ENCODE data around the gene PSTPIP1. TPM values are rescaled to one million over a fixed set of nuclear protein-coding genes. Genes with fewer than 3 reads are reported as not detected.

Gene PSTPIP1
- total and polyA plus RNA-seq, 2 of the 8 experiments (the other 6 are each of a cell fraction or from before 2014, with no cell fraction given), result 1.6 to 1.8 TPM

GRCh38 chr15:77019521-77020331, 24.8 kb downstream of the PSTPIP1 start:
- Histone ChIP-seq H2BK15ac (ENCODE audit: low read length) (no peak overlapping the region), H3K9me3 (ENCODE audit: insufficient read depth in 2 of 2, low read depth in 1 of 2, low read length in 1 of 2) (no peaks in the 10 kb centered on the region), H3K79me1 (ENCODE audit: low read depth, low read length) (no peaks in the 10 kb centered on the region), H3K4me3 (ENCODE audit: extremely low read depth in 1 of 4, insufficient read depth in 2 of 4, low read depth in 3 of 4, low read length in 4 of 4) (no peak overlapping the region), H2AFZ (ENCODE audit: low read length) (no peak overlapping the region), H3K23me2 (ENCODE audit: low read depth, low read length) (no peaks in the 10 kb centered on the region), H2BK12ac (ENCODE audit: low read depth, low read length) (no peak overlapping the region), H3K4me2 (ENCODE audit: insufficient read depth in 1 of 2, low read depth in 2 of 2, low read length in 2 of 2) (no peak overlapping the region), H3K9ac (replicated peaks in 1 of 4; ENCODE audit: extremely low read depth in 1 of 4, low read depth in 3 of 4, low read length in 3 of 4) (no peak overlapping the region), H3K56ac (replicated peaks; ENCODE audit: insufficient read length, low read depth, low read length) (no peak overlapping the region), H3K4me1 (replicated peaks in 1 of 4; ENCODE audit: control insufficient read depth in 3 of 4, insufficient read depth in 4 of 4, low read length in 3 of 4) (peaks cover 0 to 4% (median 0%) of the 10 kb centered on the region in 4 experiments; a peak in 2 of 7 replicates), H4K20me1 (replicated peaks in 1 of 2; ENCODE audit: control insufficient read depth in 1 of 2, insufficient read depth in 2 of 2, low read length in 2 of 2) (no peaks in the 10 kb centered on the region), H2BK20ac (ENCODE audit: low read length) (no peak overlapping the region), H3K18ac (ENCODE audit: extremely low read depth, low read length) (no peak overlapping the region), H3K4ac (replicated peaks; ENCODE audit: insufficient read length, low read depth, low read length) (no peak overlapping the region), H3K79me2 (ENCODE audit: control insufficient read depth in 1 of 2, insufficient read depth in 2 of 2, low read length in 2 of 2) (no peaks in the 10 kb centered on the region), H2AK5ac (ENCODE audit: low read depth, low read length) (no peak overlapping the region), H4K91ac (replicated peaks; ENCODE audit: insufficient read length, low read length) (no peak overlapping the region), H4K8ac (ENCODE audit: extremely low read depth, insufficient read depth, low read length) (no peak overlapping the region; the same call in 1 of the 2 replicates), H2BK5ac (ENCODE audit: low read depth, low read length) (no peak overlapping the region), H4K5ac (ENCODE audit: insufficient read length, low read depth, low read length) (no peak overlapping the region), H3K36me3 (ENCODE audit: control insufficient read depth in 2 of 4, insufficient read depth in 4 of 4, low read length in 3 of 4) (no peaks in the 10 kb centered on the region), H3K27me3 (replicated peaks in 1 of 4; ENCODE audit: control insufficient read depth in 3 of 4, extremely low read depth in 1 of 4, insufficient read depth in 3 of 4, low read length in 3 of 4) (no peaks in the 10 kb centered on the region), H2BK120ac (replicated peaks; ENCODE audit: low read depth, low read length) (no peak overlapping the region), H3K14ac (ENCODE audit: insufficient read length) (no peak overlapping the region), H3K27ac (ENCODE audit: low read depth, low read length) (no peak overlapping the region), H3K23ac (ENCODE audit: insufficient read length) (no peak overlapping the region)
- DNase-seq (ENCODE audit: low read depth in 1 of 2, low spot score in 2 of 2) (no peak), FAIRE-seq (no peak)
- TF ChIP-seq NRF1 (IDR thresholded peaks at IDR 0.05; ENCODE audit: low read depth, low read length) (no peak), RBBP5 (IDR thresholded peaks at IDR 0.05; ENCODE audit: borderline replicate concordance, low read depth, low read length) (no peak), RAD21 (IDR thresholded peaks at IDR 0.05 in 1 of 2, conservative IDR thresholded peaks at IDR 0.05 in 1 of 2; ENCODE audit: low read depth in 2 of 2, low read length in 2 of 2) (no peak), SIX5 (IDR thresholded peaks at IDR 0.05; ENCODE audit: low read depth, low read length) (no peak), MAFK (IDR thresholded peaks at IDR 0.05; ENCODE audit: low read depth, low read length) (no peak), TCF12 (IDR thresholded peaks at IDR 0.05; ENCODE audit: low read depth, low read length) (no peak), CTCF (IDR thresholded peaks at IDR 0.05; ENCODE audit: control extremely low read depth in 1 of 3, insufficient read depth in 1 of 3, low read depth in 1 of 3, low read length in 3 of 3) (no peak), EGR1 (IDR thresholded peaks at IDR 0.05; ENCODE audit: borderline replicate concordance, low read depth, low read length) (no peak), POLR2AphosphoS5 (IDR thresholded peaks at IDR 0.05; ENCODE audit: low read depth, low read length) (no peak)
- CTCF ChIA-PET (ENCODE audit: partially characterized antibody), result interaction anchor here (1.1 to 3.1 kb wide), 3 partner anchors 12 to 46 kb away, joined by 3 to 17 read pairs (median 4); no protein-coding TSS in a partner anchor
- 84% methylated on average over 11 of the region's 12 CpGs; no CpG with 5 or more reads in 1 of the 2 experiments for WGBS, 2 experiments (ENCODE audit: extremely low coverage in 1 of 2, insufficient coverage in 1 of 2, insufficient read length in 1 of 2, insufficient replicate concordance in 2 of 2, low coverage in 1 of 2, low lambda C conversion rate in 2 of 2, missing lambda C conversion rate in 1 of 2)
- POLR2A ChIA-PET (ENCODE audit: partially characterized antibody), result no interaction called here
